ENCODE measurements around the gene FOXC2. TPM values are rescaled to one million over a fixed set of nuclear protein-coding genes. Genes with fewer than 3 reads are reported as not detected.

FOXC2 gene
- polyA plus RNA-seq, 3 donors: not detected

DNA sequence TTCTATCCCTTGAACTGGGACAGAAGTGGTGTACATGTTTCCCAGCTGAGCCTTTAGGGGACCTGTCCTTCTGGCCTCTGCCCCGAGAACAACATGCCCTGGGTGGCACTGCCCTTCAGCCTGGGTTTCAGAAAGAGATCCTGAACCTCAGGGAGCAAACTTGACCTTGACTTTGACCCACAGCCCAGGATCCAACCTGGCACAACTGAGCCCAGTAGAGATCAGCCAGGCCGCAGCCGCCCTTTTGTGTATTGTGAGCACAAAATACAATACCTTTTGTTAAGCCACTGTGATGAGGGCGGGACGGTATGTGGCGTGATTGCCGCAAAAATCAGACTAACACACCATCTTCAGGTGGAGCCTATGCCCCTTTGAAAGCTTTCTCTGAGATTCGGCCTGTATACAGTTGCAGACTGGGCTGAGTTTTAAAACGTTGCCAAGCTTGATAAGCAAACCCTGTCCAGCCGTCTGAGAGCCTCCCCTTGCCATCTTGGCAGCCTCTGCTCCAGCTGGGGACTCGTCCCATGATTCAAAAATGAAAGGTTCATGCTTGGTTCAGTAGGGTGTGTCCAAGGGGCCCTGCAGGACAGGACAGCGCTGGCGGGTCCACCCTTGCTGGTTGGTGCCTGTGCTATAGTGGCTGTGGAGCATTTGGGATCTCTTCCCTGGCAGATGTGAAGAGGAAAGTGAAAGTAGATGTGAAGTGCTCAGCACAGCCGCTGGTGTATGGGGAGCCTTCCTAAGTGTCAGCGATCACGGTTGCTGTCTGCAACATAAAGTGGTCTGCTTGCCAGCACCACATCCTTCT lies 52.0 kb downstream of the FOXC2 start:
- no peaks in the 10 kb centered on the region for H3K36me3 Mint-ChIP-seq
- Histone ChIP-seq H3K79me2 (ENCODE audit: insufficient read depth, low read length) (no peaks in the 10 kb centered on the region), H3K27me3 (ENCODE audit: control insufficient read depth in 2 of 2, insufficient read depth in 2 of 2, low read length in 2 of 2) (no peaks in the 10 kb centered on the region), H3K4me3 (replicated peaks in 1 of 3; ENCODE audit: low read depth in 2 of 3, low read length in 3 of 3) (no peak overlapping the region), H3K36me3 (replicated peaks in 1 of 2; ENCODE audit: control insufficient read depth in 1 of 2, insufficient read depth in 2 of 2, low read length in 2 of 2) (no peaks in the 10 kb centered on the region), H2AFZ (ENCODE audit: insufficient read depth, low read depth, low read length, poor library complexity, severe bottlenecking) (no peak overlapping the region), H3K9ac (ENCODE audit: insufficient read depth, low read length, poor library complexity, severe bottlenecking) (no peak overlapping the region), H3K27ac (ENCODE audit: low read depth in 1 of 2, low read length in 2 of 2) (no peak overlapping the region), H3K4me2 (replicated peaks; ENCODE audit: extremely low read depth, low read length, poor library complexity, severe bottlenecking) (no peak overlapping the region), H3K4me1 (ENCODE audit: control insufficient read depth in 1 of 2, insufficient read depth in 2 of 2, low read length in 2 of 2) (no peaks in the 10 kb centered on the region), H3K9me3 (replicated peaks in 1 of 2; ENCODE audit: control insufficient read depth in 1 of 2, insufficient read depth in 1 of 2, low read length in 2 of 2) (no peaks in the 10 kb centered on the region), H4K20me1 (ENCODE audit: insufficient read depth, low read length) (no peaks in the 10 kb centered on the region)
- WGBS (ENCODE audit: insufficient coverage): 85% methylated on average over 9 of the region's 16 CpGs
- intact Hi-C loops (cut with micrococcal nuclease): no loop called here
- DNase-seq: no peak
- H3K27me3 Mint-ChIP-seq (ENCODE audit: low read depth in 3 of 3): peaks cover 1 to 5% (median 3%) of the 10 kb centered on the region in 3 donors
- TF ChIP-seq, protein P1, sequence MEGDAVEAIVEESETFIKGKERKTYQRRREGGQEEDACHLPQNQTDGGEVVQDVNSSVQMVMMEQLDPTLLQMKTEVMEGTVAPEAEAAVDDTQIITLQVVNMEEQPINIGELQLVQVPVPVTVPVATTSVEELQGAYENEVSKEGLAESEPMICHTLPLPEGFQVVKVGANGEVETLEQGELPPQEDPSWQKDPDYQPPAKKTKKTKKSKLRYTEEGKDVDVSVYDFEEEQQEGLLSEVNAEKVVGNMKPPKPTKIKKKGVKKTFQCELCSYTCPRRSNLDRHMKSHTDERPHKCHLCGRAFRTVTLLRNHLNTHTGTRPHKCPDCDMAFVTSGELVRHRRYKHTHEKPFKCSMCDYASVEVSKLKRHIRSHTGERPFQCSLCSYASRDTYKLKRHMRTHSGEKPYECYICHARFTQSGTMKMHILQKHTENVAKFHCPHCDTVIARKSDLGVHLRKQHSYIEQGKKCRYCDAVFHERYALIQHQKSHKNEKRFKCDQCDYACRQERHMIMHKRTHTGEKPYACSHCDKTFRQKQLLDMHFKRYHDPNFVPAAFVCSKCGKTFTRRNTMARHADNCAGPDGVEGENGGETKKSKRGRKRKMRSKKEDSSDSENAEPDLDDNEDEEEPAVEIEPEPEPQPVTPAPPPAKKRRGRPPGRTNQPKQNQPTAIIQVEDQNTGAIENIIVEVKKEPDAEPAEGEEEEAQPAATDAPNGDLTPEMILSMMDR (IDR thresholded peaks at IDR 0.05): no peak
- peaks cover 0 to 2% (median 0%) of the 10 kb centered on the region in 7 donors for H3K9me3 Mint-ChIP-seq
- H3K27ac Mint-ChIP-seq: peak overlapping the region in 1 of 7 donors; percentile 47
- H3K4me3 Mint-ChIP-seq: no peak overlapping the region
- no peaks in the 10 kb centered on the region for H3K4me1 Mint-ChIP-seq

Other genes starting within 250 kb of the FOXC2 start
- not detected for gene FOXF1, start 56.3 kb upstream of the FOXC2 start, polyA plus RNA-seq
- 10 to 100 TPM in 2 of 3 donors, 1 to 10 TPM in 1; 7.2 to 14.1 (median 11.7) TPM for gene MTHFSD, start 11.6 kb upstream of the FOXC2 start, polyA plus RNA-seq
- not detected for gene FOXL1, start 11.7 kb downstream of the FOXC2 start, polyA plus RNA-seq

Data from CD14-positive monocyte (primary cell).